Pancreas (tissue), 10 donors: ENCODE results near the gene DNAH12. TPM values are rescaled to one million over a fixed set of nuclear protein-coding genes. Genes with fewer than 3 reads are reported as not detected.
A peak's percentile ranks its signal among the peaks of the same experiment; 100 is the strongest.

Experiments used
- ATAC-seq, 4 donors: fragments of 200-7000 bp; cut with Tn5 transposase; one replicate each; pipeline versions ENCODE4 v1.8.0 to v1.9.1; 2020; ENCODE audit warnings: mild to moderate bottlenecking in 4 of 4, moderate library complexity in 4 of 4
- DNase-seq, 6 donors: peaks; one replicate each; pipeline ENCODE4 v3.0.0-alpha.2; 2020
- FAIRE-seq: peaks from 2 replicates; lab custom pipeline; 2012; peaks lifted over from hg19 to GRCh38; lab: Jason Lieb, UNC
- H3K27ac ChIP-seq, 4 donors: fragments of 200-600 bp; sonication (generic); 1 replicate in 3 of 4; 2 replicates in 1 of 4; pipeline versions ENCODE4 v1.5.0 to v1.8.0; 2020
- H3K27me3 ChIP-seq, 4 donors: fragments of 200-600 bp; one replicate each; pipeline ENCODE4 v1.8.0; 2021
- H3K36me3 ChIP-seq, 3 donors: fragments of 200-600 bp; sonication (generic) in 1 of 3; one replicate each; pipeline versions ENCODE4 v1.5.0 to v1.8.0; 2020 to 2021
- H3K4me1 ChIP-seq, 3 donors: fragments of 200-600 bp; one replicate each; pipeline ENCODE4 v1.8.0; 2021
- H3K4me3 ChIP-seq, 4 donors: fragments of 200-600 bp; sonication (generic) in 2 of 4; one replicate each; pipeline versions ENCODE4 v1.5.0 to v1.8.0; 2020 to 2021
- H3K9me3 ChIP-seq, 4 donors: fragments of 200-600 bp; one replicate each; pipeline ENCODE4 v1.8.0; 2021
- CTCF ChIP-seq, 4 donors: fragments of 200-600 bp; sonication (generic) in 3 of 4; IDR thresholded peaks; one replicate each; pipeline versions ENCODE4 v1.5.0 to v1.8.0; 2021; ENCODE audit warnings: antibody characterized with exemption in 4 of 4
- WGBS, 2 donors: extraction: QIAGEN DNeasy Blood & Tissue Kit; methylation state at CpG; one replicate each; pipeline ENCODE4 v1.1.7; 2013; 5-methylcytosine and 5-hydroxymethylcytosine counted together
- intact Hi-C, 3 donors: fragments of 100-400 bp; cut with DNase I; formaldehyde crosslinking; loops; one replicate each; pipeline versions ENCODE4 v1.11.1 to v1.14.2; 2022
- polyA plus RNA-seq, 2 donors: library from polyadenylated mRNA; stranded (reverse); fragments of 200-250 nt; gene quantifications; one replicate each; pipeline ENCODE4 v1.2.3, GENCODE V29; 2013
- total RNA-seq, 6 donors: library from RNA; stranded (reverse); fragmentation: NEBNext Ultra II Directional in 4 of 6; extraction: Animal tissue kit (Norgen Biotek cat#: 25700) in 4 of 6; gene quantifications; one replicate each; pipeline versions ENCODE4 v1.2.1 to v1.2.4, GENCODE V29; 2021 to 2023
- donor health status: healthy with polysubstance abuse.
- donor health status: DM: no; HTN: no; CAD: no; lungs with moderate emphysema.
- donor health status: DM: no; HTN: no; CAD: no.
- donor health status: control.
- donor health status: control.
- donor health status: Bipolar disorder and iron deficiency.
- donor health status: DM: yes; HTN: yes; CAD: no.
- donor health status: DM: no; HTN: no; CAD: no.
- donor health status: DM: no; HTN: no; CAD: no.
- donor health status: DM: yes; HTN: yes; CAD: no.

Gene DNAH12
- total and polyA plus RNA-seq, 8 donors: 0.38 to 6.1 (median 0.90) TPM

GRCh38 chr3:57256844-57257243 is 287.3 kb downstream of the DNAH12 start:
- TF ChIP-seq CTCF (IDR thresholded peaks at IDR 0.05): no peak
- DNase-seq (no peak), FAIRE-seq (no peak), ATAC-seq (no peak)
- 90 to 93% methylated on average over 3 of the region's 3 CpGs for WGBS, 2 donors
- H3K27ac ChIP-seq: no peak overlapping the region
- peaks cover 0 to 44% (median 21%) of the 10 kb centered on the region in 3 donors for H3K36me3 ChIP-seq
- H3K4me1 ChIP-seq: peaks cover 0 to 10% (median 0%) of the 10 kb centered on the region in 3 donors
- no peaks in the 10 kb centered on the region for H3K27me3 ChIP-seq
- intact Hi-C loops: no loop called here
- no peaks in the 10 kb centered on the region for H3K9me3 ChIP-seq
- H3K4me3 ChIP-seq: no peak overlapping the region

GRCh38 chr3:57252404-57252803 is 291.7 kb downstream of the DNAH12 start:
- H3K4me3 ChIP-seq: no peak overlapping the region
- H3K36me3 ChIP-seq: peaks cover 3 to 27% (median 8%) of the 10 kb centered on the region in 3 donors
- intact Hi-C loops: no loop called here
- no peaks in the 10 kb centered on the region for H3K9me3 ChIP-seq
- peaks cover 0 to 10% (median 0%) of the 10 kb centered on the region in 3 donors for H3K4me1 ChIP-seq
- DNase-seq (no peak), ATAC-seq (no peak), FAIRE-seq (no peak)
- H3K27ac ChIP-seq: no peak overlapping the region
- no peak for TF ChIP-seq CTCF (IDR thresholded peaks at IDR 0.05)
- no peaks in the 10 kb centered on the region for H3K27me3 ChIP-seq
- 66 to 93% methylated on average over 1 of the region's 1 CpG for WGBS, 2 donors

GRCh38 chr3:57244946-57245345 is 299.2 kb downstream of the DNAH12 start:
- H3K36me3 ChIP-seq: peaks cover 3 to 58% (median 18%) of the 10 kb centered on the region in 3 donors
- no peak for TF ChIP-seq CTCF (IDR thresholded peaks at IDR 0.05)
- no peak overlapping the region for H3K4me3 ChIP-seq
- no peaks in the 10 kb centered on the region for H3K9me3 ChIP-seq
- intact Hi-C loops: no loop called here
- FAIRE-seq (no peak), ATAC-seq (peak in 2 of 4 donors; percentile 44 to 52), DNase-seq (no peak)
- H3K4me1 ChIP-seq: peaks cover 0 to 4% (median 0%) of the 10 kb centered on the region in 3 donors
- 46 to 54% methylated on average over 2 of the region's 2 CpGs for WGBS, 2 donors
- H3K27ac ChIP-seq: no peak overlapping the region
- no peaks in the 10 kb centered on the region for H3K27me3 ChIP-seq

Other genes starting within 250 kb of the DNAH12 start
- 10 to 100 TPM in 1 of 6 donors, 1 to 10 TPM in 5; 5.5 to 10.3 (median 8.2) TPM for gene PDE12, start 11.9 kb upstream of the DNAH12 start, total RNA-seq
- gene PDE12, start 11.9 kb upstream of the DNAH12 start, polyA plus RNA-seq: 1 to 10 TPM; 1.9 to 3.9 TPM
- gene ARF4, start 53.0 kb upstream of the DNAH12 start, total RNA-seq: 10 to 100 TPM; 49.3 to 98.1 (median 67.5) TPM
- 10 to 100 TPM; 46.1 to 99.9 TPM for gene ARF4, start 53.0 kb upstream of the DNAH12 start, polyA plus RNA-seq
- gene DENND6A, start 148.7 kb upstream of the DNAH12 start, total RNA-seq: 10 to 100 TPM in 1 of 6 donors, 1 to 10 TPM in 5; 7.2 to 12.0 (median 9.1) TPM
- 1 to 10 TPM; 3.3 to 6.1 TPM for gene DENND6A, start 148.7 kb upstream of the DNAH12 start, polyA plus RNA-seq
- 10 to 100 TPM; 20.6 to 39.6 (median 23.8) TPM for gene SLMAP, start 212.0 kb upstream of the DNAH12 start, total RNA-seq
- 10 to 100 TPM in 1 of 2 donors, 1 to 10 TPM in 1; 9.0 to 11.7 TPM for gene SLMAP, start 212.0 kb upstream of the DNAH12 start, polyA plus RNA-seq